CD4-positive, alpha-beta T cell treated with Interferon gamma for 1 hour (primary cell): ENCODE measurements around the gene FDXACB1.

Experiments
- DNase-seq: peaks from one replicate; pipeline ENCODE4 v3.0.0-alpha.2; 2020

Gene FDXACB1

GRCh38 chr11:111878849-111879636, at the start of gene FDXACB1, which contains the start of gene CFAP68:
Gene FDXACB1 (minus strand): TSS chr11:111879165. CDS start chr11:111879132, 33 bp downstream.
Gene CFAP68 (plus strand): TSS chr11:111879541. CDS start chr11:111879561, 20 bp downstream.
- peak; percentile 96 for DNase-seq

GRCh38 chr11:111926505-111927391, 47.8 kb upstream of the FDXACB1 start:
- DNase-seq = peak; percentile 97

- DNase-seq = no peak
These were observed 47.0 kb upstream of the FDXACB1 start for GRCh38 chr11:111925953-111926352.

GRCh38 chr11:111923951-111924350, 45.0 kb upstream of the FDXACB1 start:
- no peak for DNase-seq

GRCh38 chr11:111923351-111923788, 44.4 kb upstream of the FDXACB1 start:
- DNase-seq = no peak

GRCh38 chr11:111922803-111923202, 43.8 kb upstream of the FDXACB1 start:
- DNase-seq = no peak

- no peak for DNase-seq
These were observed 42.7 kb upstream of the FDXACB1 start for GRCh38 chr11:111921541-111922230.

- no peak for DNase-seq
These were observed 41.9 kb upstream of the FDXACB1 start for GRCh38 chr11:111920908-111921307.

GRCh38 chr11:111918390-111919256, 39.7 kb upstream of the FDXACB1 start, which contains the start of gene C11orf52:
Gene C11orf52 (plus strand): TSS chr11:111918913. CDS start chr11:111918973, 60 bp downstream.
- no peak for DNase-seq

- DNase-seq = no peak
These were observed 38.8 kb upstream of the FDXACB1 start for GRCh38 chr11:111917788-111918187.

- DNase-seq = no peak
These were observed 38.3 kb upstream of the FDXACB1 start for GRCh38 chr11:111917312-111917711.

GRCh38 chr11:111916768-111917167, 37.8 kb upstream of the FDXACB1 start:
- no peak for DNase-seq

- no peak for DNase-seq
These were observed 35.0 kb upstream of the FDXACB1 start for GRCh38 chr11:111913997-111914396.

- DNase-seq = no peak
These were observed 34.3 kb upstream of the FDXACB1 start for GRCh38 chr11:111913031-111913861.

GRCh38 chr11:111912535-111912934, 33.6 kb upstream of the FDXACB1 start, which contains the start of gene HSPB2:
Gene HSPB2 (plus strand): TSS chr11:111912734. CDS start chr11:111912830, 96 bp downstream.
- no peak for DNase-seq

GRCh38 chr11:111911563-111912401, 32.8 kb upstream of the FDXACB1 start, which contains the start of gene CRYAB:
Gene CRYAB (minus strand): TSS chr11:111911770. CDS start chr11:111911724, 46 bp downstream.
- no peak for DNase-seq

GRCh38 chr11:111910676-111911562, 32.0 kb upstream of the FDXACB1 start:
- no peak for DNase-seq

GRCh38 chr11:111909378-111909777, 30.4 kb upstream of the FDXACB1 start:
- no peak for DNase-seq
